Suprapubic skin (tissue), 4 donors: ENCODE results near the gene PDE4B. TPM values are rescaled to one million over a fixed set of nuclear protein-coding genes. Genes with fewer than 3 reads are reported as not detected.
A peak's percentile ranks its signal among the peaks of the same experiment; 100 is the strongest.

Experiments used
- DNase-seq, 2 donors: peaks; one replicate each; pipeline ENCODE4 v3.0.0-alpha.2; 2019; ENCODE audit warnings: low spot score in 2 of 2
- H3K27ac ChIP-seq: fragments of 200-600 bp; sonication (generic); one replicate; pipeline ENCODE4 v1.5.1; 2019
- H3K27me3 ChIP-seq: fragments of 200-600 bp; sonication (generic); one replicate; pipeline ENCODE4 v1.5.1; 2019
- H3K36me3 ChIP-seq: fragments of 200-600 bp; sonication (generic); one replicate; pipeline ENCODE4 v1.5.1; 2019
- H3K4me1 ChIP-seq: fragments of 200-600 bp; sonication (generic); one replicate; pipeline ENCODE4 v1.5.1; 2019
- H3K4me3 ChIP-seq: fragments of 200-600 bp; sonication (generic); one replicate; pipeline ENCODE4 v1.5.1; 2019; ENCODE audit warnings: mild to moderate bottlenecking
- H3K9me3 ChIP-seq: fragments of 200-600 bp; sonication (generic); one replicate; pipeline ENCODE4 v1.5.1; 2019
- EP300 ChIP-seq: sonication (generic); formaldehyde crosslinking; IDR thresholded peaks from one replicate; pipeline ENCODE4 v1.6.1; 2017; ENCODE audit warnings: antibody characterized with exemption
- POLR2A ChIP-seq, 2 donors: fragments of 450-650 bp; IDR thresholded peaks; one replicate each; pipeline ENCODE4 v1.6.1; 2017; ENCODE audit warnings: antibody characterized with exemption in 2 of 2, mild to moderate bottlenecking in 2 of 2, moderate library complexity in 2 of 2
- POLR2AphosphoS5 ChIP-seq, 3 donors: sonication (generic); formaldehyde crosslinking; IDR thresholded peaks; one replicate each; pipeline ENCODE4 v1.6.1; 2017; ENCODE audit warnings: antibody characterized with exemption in 3 of 3
- WGBS: methylation state at CpG from one replicate; pipeline ENCODE4 v1.1.5; 2018; 5-methylcytosine and 5-hydroxymethylcytosine counted together
- total RNA-seq, 4 donors: library from RNA; depleted of rRNA; stranded (reverse); fragments of >200 nt; gene quantifications; one replicate each; pipeline ENCODE4 v1.1.0, GENCODE V29; 2016
- TF ChIP-seq, protein P1 (sequence below), 2 donors: fragments of 200-600 bp in 1 of 2; fragments of 450-650 bp in 1 of 2; sonication (generic) in 1 of 2; IDR thresholded peaks; one replicate each; pipeline ENCODE4 v1.5.1; 2016 to 2019; ENCODE audit warnings: antibody characterized with exemption in 2 of 2, mild to moderate bottlenecking in 1 of 2, moderate library complexity in 1 of 2

The PDE4B gene
- total RNA-seq, 4 donors from 2014 or later = 14.2 to 27.6 (median 16.7) TPM

DNA sequence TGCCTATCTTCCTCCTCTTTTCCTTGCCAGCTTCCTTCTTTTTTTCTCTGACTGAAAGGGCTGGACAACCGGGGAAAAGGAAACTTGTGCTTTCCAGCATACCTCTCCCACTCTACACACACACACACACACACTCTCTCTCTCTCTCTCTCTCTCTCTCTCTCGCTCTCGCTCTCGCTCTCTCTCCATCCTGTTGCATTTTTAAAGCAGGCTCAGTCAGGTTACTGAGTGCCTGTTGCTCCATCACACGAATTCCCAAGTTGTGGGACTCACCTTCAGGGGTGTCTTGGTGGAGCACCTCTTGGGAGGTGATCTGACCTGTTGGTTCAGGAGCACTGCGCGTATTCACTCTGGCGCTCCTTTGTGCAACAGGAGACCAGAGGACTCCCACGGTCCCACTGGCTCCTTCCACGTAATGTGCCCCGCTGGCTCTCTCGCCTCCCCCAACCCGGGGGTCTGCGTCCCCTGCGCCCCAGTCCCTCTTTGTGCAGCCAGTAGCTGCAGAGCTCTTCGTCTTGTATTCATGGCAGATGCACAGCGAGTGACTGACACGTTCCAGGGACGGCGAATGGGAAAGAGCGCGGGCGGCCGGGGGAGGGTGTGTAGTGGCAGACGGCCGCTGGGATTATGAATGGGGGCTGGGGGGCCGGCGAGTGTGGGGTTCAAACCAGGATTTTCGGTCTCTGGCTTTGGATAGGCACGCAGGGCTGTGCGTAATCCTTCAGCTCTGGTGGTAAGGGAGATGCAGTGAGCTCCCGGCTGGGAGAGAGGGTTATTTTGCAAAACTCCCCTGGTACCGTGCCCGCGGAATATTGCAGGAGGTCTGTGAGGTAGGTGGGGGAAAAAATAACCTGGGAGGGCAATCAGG, 660 bp upstream of the PDE4B start:
- H3K27me3 ChIP-seq = peaks cover 45% of the 10 kb centered on the region
- H3K27ac ChIP-seq = no peak overlapping the region
- H3K36me3 ChIP-seq = no peaks in the 10 kb centered on the region
- peaks cover 14% of the 10 kb centered on the region for H3K4me1 ChIP-seq
- H3K4me3 ChIP-seq = peak overlapping the region; percentile 39
- no peak for DNase-seq
- 9% methylated on average over 18 of the region's 35 CpGs for WGBS
- no peak for TF ChIP-seq POLR2A (IDR thresholded peaks at IDR 0.05)
- peaks cover 6% of the 10 kb centered on the region for H3K9me3 ChIP-seq

DNA sequence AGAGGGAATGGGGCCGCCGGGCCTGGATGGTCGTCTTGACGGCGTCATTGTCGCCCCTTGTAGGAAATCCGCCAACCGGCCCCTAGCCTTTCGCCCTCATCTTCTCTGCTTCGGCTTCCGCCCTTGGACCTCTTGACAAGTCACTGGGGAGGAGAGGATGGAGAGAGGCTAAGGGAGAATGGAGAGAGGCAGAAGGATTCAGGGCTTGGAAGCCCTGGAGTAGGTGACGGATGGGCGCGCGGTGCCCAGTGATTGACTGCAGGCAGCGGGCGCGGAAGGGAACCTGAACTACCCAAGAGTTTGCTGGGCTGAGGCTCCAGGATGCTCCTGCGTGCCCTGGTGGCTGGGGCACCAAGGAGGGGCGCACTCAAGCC, 651 bp downstream of the PDE4B start:
- 7% methylated on average over 16 of the region's 20 CpGs for WGBS

DNA sequence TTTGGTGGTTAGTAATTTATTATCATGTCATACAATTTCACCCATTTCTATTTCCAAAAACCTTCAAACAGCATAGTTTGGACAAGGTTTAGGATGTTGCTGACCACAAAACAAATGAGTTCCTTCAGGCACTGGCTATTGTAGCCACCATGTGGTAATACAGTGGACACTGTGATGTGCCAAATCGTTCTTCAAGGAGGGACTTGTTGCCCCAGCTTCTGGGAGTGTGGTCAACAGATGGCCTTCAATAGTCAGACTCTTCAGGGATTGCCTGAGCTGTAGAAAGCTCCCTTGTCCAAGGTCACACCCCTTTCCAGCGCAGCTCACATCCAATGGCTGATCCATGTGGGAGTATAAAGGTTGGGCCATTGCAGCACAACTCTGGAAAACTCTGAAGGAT, 2.6 kb downstream of the PDE4B start:
- no peak for DNase-seq
- Histone ChIP-seq H3K27ac (no peak overlapping the region), H3K4me3 (no peak overlapping the region), H3K27me3 (peaks cover 45% of the 10 kb centered on the region), H3K9me3 (no peaks in the 10 kb centered on the region), H3K36me3 (no peaks in the 10 kb centered on the region), H3K4me1 (peaks cover 14% of the 10 kb centered on the region)
- 87% methylated on average over 2 of the region's 2 CpGs for WGBS
- TF ChIP-seq EP300 (no peak), POLR2AphosphoS5 (IDR thresholded peaks at IDR 0.05) (no peak)

More for the DNA sequence above, 651 bp downstream of the PDE4B start:
- H3K9me3 ChIP-seq = peaks cover 6% of the 10 kb centered on the region
- no peaks in the 10 kb centered on the region for H3K36me3 ChIP-seq
- no peak for TF ChIP-seq POLR2A (IDR thresholded peaks at IDR 0.05)
- TF ChIP-seq POLR2AphosphoS5 (IDR thresholded peaks at IDR 0.05) = no peak
- TF ChIP-seq, protein P1, sequence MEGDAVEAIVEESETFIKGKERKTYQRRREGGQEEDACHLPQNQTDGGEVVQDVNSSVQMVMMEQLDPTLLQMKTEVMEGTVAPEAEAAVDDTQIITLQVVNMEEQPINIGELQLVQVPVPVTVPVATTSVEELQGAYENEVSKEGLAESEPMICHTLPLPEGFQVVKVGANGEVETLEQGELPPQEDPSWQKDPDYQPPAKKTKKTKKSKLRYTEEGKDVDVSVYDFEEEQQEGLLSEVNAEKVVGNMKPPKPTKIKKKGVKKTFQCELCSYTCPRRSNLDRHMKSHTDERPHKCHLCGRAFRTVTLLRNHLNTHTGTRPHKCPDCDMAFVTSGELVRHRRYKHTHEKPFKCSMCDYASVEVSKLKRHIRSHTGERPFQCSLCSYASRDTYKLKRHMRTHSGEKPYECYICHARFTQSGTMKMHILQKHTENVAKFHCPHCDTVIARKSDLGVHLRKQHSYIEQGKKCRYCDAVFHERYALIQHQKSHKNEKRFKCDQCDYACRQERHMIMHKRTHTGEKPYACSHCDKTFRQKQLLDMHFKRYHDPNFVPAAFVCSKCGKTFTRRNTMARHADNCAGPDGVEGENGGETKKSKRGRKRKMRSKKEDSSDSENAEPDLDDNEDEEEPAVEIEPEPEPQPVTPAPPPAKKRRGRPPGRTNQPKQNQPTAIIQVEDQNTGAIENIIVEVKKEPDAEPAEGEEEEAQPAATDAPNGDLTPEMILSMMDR (IDR thresholded peaks at IDR 0.05) = no peak
- TF ChIP-seq EP300 = no peak
- H3K4me1 ChIP-seq = peaks cover 14% of the 10 kb centered on the region
- peaks cover 45% of the 10 kb centered on the region for H3K27me3 ChIP-seq
- H3K4me3 ChIP-seq = peak overlapping the region; percentile 39
- H3K27ac ChIP-seq = no peak overlapping the region
- no peak for DNase-seq

DNA sequence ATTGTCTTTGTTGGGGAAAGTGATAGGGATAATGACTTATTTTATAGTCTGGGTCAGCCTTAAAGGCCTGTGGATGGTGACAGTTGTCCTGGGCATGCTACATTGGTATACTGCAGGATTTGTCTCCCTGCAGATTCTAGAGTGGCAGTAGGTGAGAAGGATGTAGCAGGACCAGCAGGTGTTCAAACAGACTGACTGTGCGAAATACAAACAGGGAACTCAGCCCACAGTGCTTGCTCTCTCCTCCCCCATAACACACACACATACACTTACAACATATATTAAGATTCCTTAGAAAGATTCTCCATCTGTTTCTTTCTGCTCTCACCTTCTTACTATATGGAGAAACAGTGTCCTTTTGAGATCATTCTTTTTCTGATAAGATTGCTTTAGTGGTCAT, 6.9 kb downstream of the PDE4B start:
- DNase-seq = no peak
- H3K4me3 ChIP-seq = no peak overlapping the region
- no peaks in the 10 kb centered on the region for H3K4me1 ChIP-seq
- 88% methylated on average over 1 of the region's 1 CpG for WGBS
- no peak overlapping the region for H3K27ac ChIP-seq
- H3K36me3 ChIP-seq = no peaks in the 10 kb centered on the region
- no peak for TF ChIP-seq EP300
- no peak for TF ChIP-seq POLR2AphosphoS5 (IDR thresholded peaks at IDR 0.05)
- TF ChIP-seq, protein P1 (IDR thresholded peaks at IDR 0.05) = no peak
- TF ChIP-seq POLR2A (IDR thresholded peaks at IDR 0.05) = no peak
- H3K9me3 ChIP-seq = no peaks in the 10 kb centered on the region
- H3K27me3 ChIP-seq = peaks cover 10% of the 10 kb centered on the region

DNA sequence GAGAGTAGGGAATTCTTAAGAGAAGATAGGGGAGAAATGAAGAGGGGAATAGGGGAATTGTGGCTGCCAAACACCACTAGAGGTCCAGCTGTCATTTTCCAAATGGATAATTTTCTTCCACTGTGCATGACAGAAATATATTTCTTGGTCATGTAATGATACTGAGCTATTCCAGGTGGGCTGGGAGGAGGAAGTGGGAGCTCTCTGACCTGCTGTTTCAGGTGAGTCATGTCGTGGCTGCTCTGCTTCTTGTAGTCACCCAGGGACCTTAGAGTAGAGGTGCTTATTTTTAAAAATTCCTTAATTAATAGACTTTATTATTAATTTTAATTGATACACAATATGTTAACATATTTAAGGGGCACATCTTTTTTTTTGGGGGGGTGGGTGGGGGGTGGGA, 11.9 kb downstream of the PDE4B start:
- WGBS = 67% methylated on average over 1 of the region's 1 CpG
- Histone ChIP-seq H3K27ac (no peak overlapping the region), H3K4me1 (no peaks in the 10 kb centered on the region), H3K27me3 (no peaks in the 10 kb centered on the region), H3K9me3 (no peaks in the 10 kb centered on the region), H3K36me3 (no peaks in the 10 kb centered on the region), H3K4me3 (no peak overlapping the region)
- DNase-seq = no peak
- TF ChIP-seq POLR2AphosphoS5 (IDR thresholded peaks at IDR 0.05) (no peak), EP300 (no peak), POLR2A (IDR thresholded peaks at IDR 0.05) (no peak)
- TF ChIP-seq, protein P1 (IDR thresholded peaks at IDR 0.05) = no peak

DNA sequence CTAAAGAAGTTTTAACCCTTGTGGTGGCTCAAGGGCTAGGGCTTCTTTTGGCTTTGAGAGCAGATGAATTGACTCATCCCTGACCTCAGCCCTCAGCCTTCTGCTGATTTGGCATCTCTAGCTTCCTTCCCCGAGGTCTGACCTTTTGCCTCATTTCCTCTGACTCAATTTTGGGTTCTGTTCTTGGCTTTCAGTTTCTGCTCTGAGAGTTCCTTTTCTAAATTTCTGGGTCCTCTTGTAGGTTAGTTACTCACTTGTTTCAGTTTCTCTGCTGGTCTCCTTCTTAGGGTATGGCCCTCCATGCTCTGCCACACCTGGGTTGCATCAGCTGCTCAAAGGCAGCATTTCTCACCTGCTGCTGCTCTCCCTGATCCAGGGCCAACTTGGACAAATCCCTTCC, 19.4 kb downstream of the PDE4B start:
- H3K4me3 ChIP-seq = no peak overlapping the region
- no peaks in the 10 kb centered on the region for H3K36me3 ChIP-seq
- TF ChIP-seq EP300 = no peak
- TF ChIP-seq, protein P1 (IDR thresholded peaks at IDR 0.05) = no peak
- no peak for TF ChIP-seq POLR2A (IDR thresholded peaks at IDR 0.05)
- TF ChIP-seq POLR2AphosphoS5 (IDR thresholded peaks at IDR 0.05) = no peak
- no peaks in the 10 kb centered on the region for H3K9me3 ChIP-seq
- 14% methylated on average over 1 of the region's 1 CpG for WGBS
- H3K27ac ChIP-seq = no peak overlapping the region
- no peaks in the 10 kb centered on the region for H3K27me3 ChIP-seq
- no peak for DNase-seq
- no peaks in the 10 kb centered on the region for H3K4me1 ChIP-seq
